Measurements from ENCODE around the gene GGT7. TPM values are rescaled to one million over a fixed set of nuclear protein-coding genes. Genes with fewer than 3 reads are reported as not detected.
"Not testable (repeated sequence)": the region's sequence is repeated elsewhere in the genome, so short reads cannot be mapped to it uniquely, and the experiment has no call there.

GGT7 gene
- total RNA-seq, 4 donors from 2014 or later: 3.6 to 14.9 (median 11.9) TPM

GRCh38 chr20:34884260-34884659 lies 11.6 kb upstream of the GGT7 start:
- TF ChIP-seq EP300 (IDR thresholded peaks at IDR 0.05): no peak
- no peak for TF ChIP-seq POLR2AphosphoS5 (IDR thresholded peaks at IDR 0.05)
- TF ChIP-seq POLR2A (IDR thresholded peaks at IDR 0.05): no peak
- TF ChIP-seq, protein P1, sequence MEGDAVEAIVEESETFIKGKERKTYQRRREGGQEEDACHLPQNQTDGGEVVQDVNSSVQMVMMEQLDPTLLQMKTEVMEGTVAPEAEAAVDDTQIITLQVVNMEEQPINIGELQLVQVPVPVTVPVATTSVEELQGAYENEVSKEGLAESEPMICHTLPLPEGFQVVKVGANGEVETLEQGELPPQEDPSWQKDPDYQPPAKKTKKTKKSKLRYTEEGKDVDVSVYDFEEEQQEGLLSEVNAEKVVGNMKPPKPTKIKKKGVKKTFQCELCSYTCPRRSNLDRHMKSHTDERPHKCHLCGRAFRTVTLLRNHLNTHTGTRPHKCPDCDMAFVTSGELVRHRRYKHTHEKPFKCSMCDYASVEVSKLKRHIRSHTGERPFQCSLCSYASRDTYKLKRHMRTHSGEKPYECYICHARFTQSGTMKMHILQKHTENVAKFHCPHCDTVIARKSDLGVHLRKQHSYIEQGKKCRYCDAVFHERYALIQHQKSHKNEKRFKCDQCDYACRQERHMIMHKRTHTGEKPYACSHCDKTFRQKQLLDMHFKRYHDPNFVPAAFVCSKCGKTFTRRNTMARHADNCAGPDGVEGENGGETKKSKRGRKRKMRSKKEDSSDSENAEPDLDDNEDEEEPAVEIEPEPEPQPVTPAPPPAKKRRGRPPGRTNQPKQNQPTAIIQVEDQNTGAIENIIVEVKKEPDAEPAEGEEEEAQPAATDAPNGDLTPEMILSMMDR (IDR thresholded peaks at IDR 0.05): no peak
- no peak overlapping the region for H3K4me3 ChIP-seq
- H3K9me3 ChIP-seq: no peaks in the 10 kb centered on the region
- peaks cover 0 to 42% (median 4%) of the 10 kb centered on the region in 3 donors for H3K4me1 ChIP-seq
- H3K36me3 ChIP-seq: peaks cover 0 to 35% of the 10 kb centered on the region in 2 donors
- 90 to 100% methylated on average over 1 of the region's 1 CpG for WGBS, 2 donors (ENCODE audit: low coverage in 1 of 2)
- no peak overlapping the region for H3K27ac ChIP-seq
- no peak for ATAC-seq
- no peaks in the 10 kb centered on the region for H3K27me3 ChIP-seq

DNA sequence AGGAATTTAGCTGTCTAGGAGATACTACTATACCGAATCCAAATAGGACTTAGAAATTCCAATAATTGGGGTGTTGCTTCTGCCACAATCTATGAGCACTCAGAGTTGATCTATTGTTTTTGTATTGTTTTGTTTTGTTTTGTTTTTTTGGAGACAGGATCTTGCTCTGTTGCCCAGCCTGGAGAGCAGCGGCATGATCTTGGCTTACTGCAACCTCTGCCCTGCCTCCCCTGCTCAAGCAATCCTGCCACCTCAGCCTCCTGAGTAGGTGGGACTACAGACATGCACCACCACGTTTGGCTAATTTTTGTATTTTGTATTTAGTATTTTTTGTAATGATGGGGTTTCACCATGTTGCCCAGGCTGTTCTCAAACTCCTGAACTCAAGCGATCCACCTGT lies 11.2 kb upstream of the GGT7 start:
- 60 to 79% methylated on average over 1 to 4 of the region's 4 CpGs for WGBS, 2 donors (ENCODE audit: low coverage in 1 of 2)
- TF ChIP-seq POLR2A (IDR thresholded peaks at IDR 0.05) (no peak), EP300 (IDR thresholded peaks at IDR 0.05) (no peak), POLR2AphosphoS5 (IDR thresholded peaks at IDR 0.05) (no peak)
- TF ChIP-seq, protein P1 (IDR thresholded peaks at IDR 0.05): no peak
- no peaks in the 10 kb centered on the region for H3K9me3 ChIP-seq
- ATAC-seq: no peak
- no peak overlapping the region for H3K27ac ChIP-seq
- no peaks in the 10 kb centered on the region for H3K27me3 ChIP-seq
- H3K36me3 ChIP-seq: peaks cover 0 to 35% of the 10 kb centered on the region in 2 donors
- peaks cover 0 to 43% (median 4%) of the 10 kb centered on the region in 3 donors for H3K4me1 ChIP-seq
- H3K4me3 ChIP-seq: no peak overlapping the region

DNA sequence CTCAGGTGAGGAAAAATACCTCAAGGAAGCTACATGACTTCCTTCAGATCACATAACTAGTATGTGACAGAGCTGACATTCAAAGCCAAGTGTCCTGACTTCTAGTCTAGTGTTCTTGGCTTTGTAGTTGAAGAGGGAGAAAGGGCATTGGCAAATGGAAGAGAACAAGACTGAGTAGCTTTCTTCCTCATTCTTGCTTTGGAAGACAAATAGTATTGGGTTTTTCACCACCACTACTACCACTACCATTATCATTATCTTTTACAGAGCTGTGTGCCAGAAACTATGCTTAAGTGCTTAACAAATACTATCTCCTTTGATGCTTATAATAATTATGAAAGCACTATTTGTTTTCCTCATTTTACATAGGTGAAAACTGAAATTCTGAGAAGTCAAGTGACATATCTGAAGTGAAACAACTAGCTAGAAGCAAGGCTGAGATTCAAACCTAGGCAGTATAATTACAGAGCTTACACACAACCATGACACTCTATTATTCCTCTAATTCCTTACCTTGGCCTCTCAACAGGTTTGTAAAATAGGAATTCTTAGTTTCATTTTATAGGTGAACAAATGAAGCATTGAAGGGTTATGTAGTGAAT lies 10.5 kb upstream of the GGT7 start:
- ATAC-seq: no peak
- TF ChIP-seq POLR2AphosphoS5 (IDR thresholded peaks at IDR 0.05) (no peak), POLR2A (IDR thresholded peaks at IDR 0.05) (no peak), EP300 (IDR thresholded peaks at IDR 0.05) (no peak)
- TF ChIP-seq, protein P1 (IDR thresholded peaks at IDR 0.05): no peak
- Histone ChIP-seq H3K4me1 (peaks cover under 1 to 47% (median 4%) of the 10 kb centered on the region in 3 donors), H3K27ac (peak overlapping the region in 1 of 4 donors; percentile 17), H3K27me3 (no peaks in the 10 kb centered on the region), H3K36me3 (peaks cover 0 to 35% of the 10 kb centered on the region in 2 donors), H3K4me3 (no peak overlapping the region), H3K9me3 (no peaks in the 10 kb centered on the region)

GRCh38 chr20:34881689-34882088 lies 9.0 kb upstream of the GGT7 start:
- Histone ChIP-seq H3K4me3 (no peak overlapping the region), H3K9me3 (no peaks in the 10 kb centered on the region), H3K27ac (no peak overlapping the region), H3K4me1 (peaks cover 1 to 49% (median 4%) of the 10 kb centered on the region in 3 donors), H3K36me3 (peaks cover 0 to 35% of the 10 kb centered on the region in 2 donors), H3K27me3 (no peaks in the 10 kb centered on the region)
- 50 to 63% methylated on average over 2 of the region's 2 CpGs for WGBS, 2 donors (ENCODE audit: low coverage in 1 of 2)
- no peak for ATAC-seq
- TF ChIP-seq, protein P1 (IDR thresholded peaks at IDR 0.05): no peak
- TF ChIP-seq POLR2AphosphoS5 (IDR thresholded peaks at IDR 0.05): no peak
- TF ChIP-seq EP300 (IDR thresholded peaks at IDR 0.05): no peak
- no peak for TF ChIP-seq POLR2A (IDR thresholded peaks at IDR 0.05)

DNA sequence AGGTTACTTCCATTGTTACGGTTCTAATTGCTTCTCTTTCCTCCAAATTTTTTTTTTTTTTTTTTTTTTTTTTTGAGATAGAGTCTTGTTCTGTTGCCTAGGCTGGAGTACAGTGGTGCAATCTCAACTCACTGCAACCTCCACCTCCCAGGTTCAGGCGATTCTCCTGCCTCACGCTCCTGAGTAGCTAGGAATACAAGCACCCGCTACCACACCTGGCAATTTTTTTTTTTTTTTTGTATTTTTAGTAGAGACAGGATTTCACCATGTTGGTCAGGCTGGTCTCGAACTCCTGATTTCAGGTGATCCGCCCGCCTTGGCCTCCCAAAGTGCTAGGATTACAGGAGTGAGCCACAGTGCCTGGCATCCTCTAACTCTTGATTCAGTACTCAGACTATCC lies 8.3 kb upstream of the GGT7 start:
- not testable (repeated sequence) for ATAC-seq, H3K9me3 ChIP-seq, H3K27ac ChIP-seq, H3K4me3 ChIP-seq, H3K27me3 ChIP-seq
- Histone ChIP-seq H3K4me1 (peaks cover 0 to 44% (median 4%) of the 10 kb centered on the region in 3 donors), H3K36me3 (peaks cover 0 to 35% of the 10 kb centered on the region in 2 donors)
- WGBS, 2 donors (ENCODE audit: low coverage in 1 of 2): 40 to 80% methylated on average over 2 to 4 of the region's 7 CpGs
